Erythroblast (primary cell): Measurements from ENCODE around the gene USP53.

Source experiments
- GATA1 ChIP-seq: IDR thresholded peaks from 2 replicates; pipeline ENCODE4 v1.6.1; 2011; ENCODE audit warnings: low read depth, mild to moderate bottlenecking, control low read depth, low read length, moderate library complexity
- POLR2A ChIP-seq: IDR thresholded peaks from 2 replicates; pipeline ENCODE4 v1.6.1; 2011; ENCODE audit warnings: mild to moderate bottlenecking, low read length

- TF ChIP-seq POLR2A (no peak), GATA1 (no peak)
Observed at GRCh38 chr4:119237642-119238041, 25.1 kb downstream of the USP53 start.
